IMR-90 (cell line): ENCODE data around the gene C17orf50. TPM values are rescaled to one million over a fixed set of nuclear protein-coding genes. Genes with fewer than 3 reads are reported as not detected.

Experiments
- ATAC-seq: fragments of 200-7000 bp; cut with Tn5 transposase; 2 replicates; pipeline ENCODE4 v1.9.1; 2020; ENCODE audit warnings: low read depth, mild to moderate bottlenecking, moderate library complexity
- BruUV-seq: library from RNA; stranded (reverse); fragments of 400-500 nt; replicated peaks from 2 replicates; lab custom pipeline; 2021; lab: Mats Ljungman, UMichigan
- CTCF ChIA-PET: fragments of 300-600 bp; formaldehyde crosslinking; extraction: SDS; loops from one replicate; lab custom pipeline; 2021; ENCODE audit warnings: antibody characterized with exemption; lab: Yijun Ruan, JAX
- POLR2A ChIA-PET: fragments of 300-600 bp; sonication (Branson Sonifier 250); formaldehyde crosslinking; loops from one replicate; lab custom pipeline; 2022; ENCODE audit warnings: antibody characterized with exemption; ENCODE audit not compliant: unreplicated experiment; lab: Charles Lee
- DNase-seq: peaks from one replicate; pipeline ENCODE4 v3.0.0; 2013
- H2AFZ ChIP-seq: replicated peaks from 2 replicates; pipeline ENCODE3; 2013; ENCODE audit warnings: low read length, mild to moderate bottlenecking; ENCODE audit not compliant: poor library complexity
- H2AK5ac ChIP-seq: 2 replicates; pipeline ENCODE4 v1.6.1; 2013; ENCODE audit warnings: low read depth, low read length, inconsistent platforms
- H2AK9ac ChIP-seq: replicated peaks from 2 replicates; pipeline ENCODE3; 2013; ENCODE audit warnings: mild to moderate bottlenecking, low read depth, low read length, moderate library complexity; ENCODE audit not compliant: poor library complexity
- H2BK120ac ChIP-seq: 2 replicates; pipeline ENCODE4 v1.6.1; 2013; ENCODE audit warnings: low read depth, low read length, inconsistent platforms
- H2BK15ac ChIP-seq: 3 replicates; pipeline ENCODE4 v1.6.1; 2013; ENCODE audit warnings: low read depth, low read length, inconsistent platforms
- H2BK20ac ChIP-seq: 2 replicates; pipeline ENCODE4 v1.6.1; 2013; ENCODE audit warnings: low read depth, mild to moderate bottlenecking, inconsistent platforms, low read length, moderate library complexity
- H2BK5ac ChIP-seq: 2 replicates; pipeline ENCODE4 v1.6.1; 2013; ENCODE audit warnings: mild to moderate bottlenecking, low read depth, low read length, inconsistent platforms; ENCODE audit not compliant: poor library complexity, severe bottlenecking
- H3K14ac ChIP-seq: replicated peaks from 2 replicates; pipeline ENCODE4 v1.6.1; 2013; ENCODE audit warnings: low read depth, low read length, inconsistent platforms
- H3K18ac ChIP-seq: 2 replicates; pipeline ENCODE4 v1.6.1; 2013; ENCODE audit warnings: low read depth, low read length, control low read depth
- H3K23ac ChIP-seq: 2 replicates; pipeline ENCODE4 v1.6.1; 2013; ENCODE audit warnings: low read depth, low read length, inconsistent platforms
- H3K27ac ChIP-seq: 2 replicates; pipeline ENCODE4 v1.5.1; 2013; ENCODE audit warnings: mild to moderate bottlenecking, control low read depth, low read length; ENCODE audit not compliant: insufficient read depth
- H3K27me3 ChIP-seq: 2 replicates; pipeline ENCODE4 v1.6.1; 2013; ENCODE audit warnings: low read length; ENCODE audit not compliant: control insufficient read depth, insufficient read depth
- H3K36me3 ChIP-seq: 2 replicates; pipeline ENCODE4 v1.6.1; 2013; ENCODE audit warnings: low read length, mixed read lengths; ENCODE audit not compliant: control insufficient read depth, insufficient read depth
- H3K4ac ChIP-seq: 2 replicates; pipeline ENCODE4 v1.6.1; 2013; ENCODE audit warnings: low read depth, low read length, inconsistent platforms
- H3K4me1 ChIP-seq: 2 replicates; pipeline ENCODE4 v1.6.1; 2013; ENCODE audit warnings: low read length, mixed read lengths; ENCODE audit not compliant: control insufficient read depth, insufficient read depth
- H3K4me2 ChIP-seq: 2 replicates; pipeline ENCODE4 v1.6.1; 2013; ENCODE audit warnings: low read depth, mild to moderate bottlenecking, control low read depth, low read length, moderate library complexity
- H3K4me3 ChIP-seq: 2 replicates; pipeline ENCODE4 v1.5.1; 2013; ENCODE audit warnings: low read depth, mild to moderate bottlenecking, control low read depth, low read length, moderate library complexity; ENCODE audit not compliant: insufficient read depth
- H3K56ac ChIP-seq: 2 replicates; pipeline ENCODE4 v1.6.1; 2013; ENCODE audit warnings: low read length, inconsistent platforms; ENCODE audit not compliant: insufficient read depth; ENCODE audit errors: extremely low read depth
- H3K79me1 ChIP-seq, 2 experiments: 2 replicates each; pipeline ENCODE4 v1.6.1; 2013; ENCODE audit warnings: low read length in 2 of 2, inconsistent platforms in 1 of 2, low read depth in 1 of 2
- H3K9ac ChIP-seq: 2 replicates; pipeline ENCODE4 v1.6.1; 2013; ENCODE audit warnings: low read depth, low read length, control low read depth
- H3K9me1 ChIP-seq: 2 replicates; pipeline ENCODE4 v1.6.1; 2013; ENCODE audit warnings: low read length, inconsistent platforms; ENCODE audit not compliant: insufficient read depth
- H3K9me3 ChIP-seq: 2 replicates; pipeline ENCODE4 v1.6.1; 2013; ENCODE audit warnings: low read length; ENCODE audit not compliant: control insufficient read depth, insufficient read depth
- H4K20me1 ChIP-seq: 2 replicates; pipeline ENCODE4 v1.6.1; 2013; ENCODE audit warnings: low read length, inconsistent platforms; ENCODE audit not compliant: insufficient read depth
- H4K5ac ChIP-seq: 2 replicates; pipeline ENCODE4 v1.6.1; 2013; ENCODE audit warnings: mild to moderate bottlenecking, low read depth, low read length, control low read depth
- H4K8ac ChIP-seq, 2 experiments: 2 replicates each; pipeline ENCODE4 v1.6.1; 2013; ENCODE audit warnings: low read depth in 2 of 2, low read length in 2 of 2, control low read depth in 1 of 2, inconsistent platforms in 1 of 2
- H4K91ac ChIP-seq: 2 replicates; pipeline ENCODE4 v1.6.1; 2013; ENCODE audit warnings: low read depth, low read length, inconsistent platforms; ENCODE audit not compliant: insufficient read depth
- BHLHE40 ChIP-seq: fragments of 150-350 bp; IDR thresholded peaks from 2 replicates; pipeline ENCODE4 v1.6.1; 2016; ENCODE audit warnings: mild to moderate bottlenecking, low read depth, low read length
- CHD1 ChIP-seq: IDR thresholded peaks from 2 replicates; pipeline ENCODE4 v1.6.1; 2012; ENCODE audit warnings: low read depth, low read length, improper control_type of control experiment
- MAFK ChIP-seq: IDR thresholded peaks from 2 replicates; pipeline ENCODE4 v1.6.1; 2012; ENCODE audit warnings: low read depth, low read length, improper control_type of control experiment
- RFX5 ChIP-seq: IDR thresholded peaks from 2 replicates; pipeline ENCODE4 v1.8.0; 2012; ENCODE audit warnings: low read depth, mild to moderate bottlenecking, low read length, moderate library complexity
- SMC3 ChIP-seq: fragments of 150-350 bp; IDR thresholded peaks from 2 replicates; pipeline ENCODE4 v1.6.1; 2016; ENCODE audit warnings: low read depth, mild to moderate bottlenecking, antibody characterized with exemption, low read length, moderate library complexity
- WGBS, 2 experiments: methylation state at CpG; one replicate each; pipeline versions ENCODE4 v1.1.5 to v1.1.7; 2013; ENCODE audit warnings: missing lambda C conversion rate in 2 of 2; ENCODE audit not compliant: insufficient read length in 1 of 2; ENCODE audit errors: extremely low coverage in 2 of 2; 5-methylcytosine and 5-hydroxymethylcytosine counted together
- dilution Hi-C: fragments of 300-500 bp; cut with HindIII; formaldehyde crosslinking; loops from one replicate; pipeline ENCODE4 v1.14.3; 2018; ENCODE audit warnings: low sequenced_read_pairs; ENCODE audit not compliant: unreplicated experiment
- in situ Hi-C: fragments of 300-500 bp; cut with MboI; formaldehyde crosslinking; loops from 3 replicates; pipeline ENCODE4 v1.14.3; 2019; ENCODE audit warnings: low sequenced_read_pairs, inconsistent platforms, mixed read lengths
- intact Hi-C: fragments of 100-400 bp; cut with micrococcal nuclease; formaldehyde crosslinking; loops from 2 replicates; pipeline ENCODE4 v1.10.0; 2022
- polyA plus RNA-seq, 3 experiments: library from polyadenylated mRNA; depleted of rRNA; stranded (reverse); fragments of >200 nt; gene quantifications; 2 replicates each; pipeline ENCODE4 v1.2.3, GENCODE V29; 2012; ENCODE audit warnings: low replicate concordance in 1 of 3
- total RNA-seq: library from RNA; depleted of rRNA; stranded (reverse); fragments of >200 nt; gene quantifications from 2 replicates; pipeline ENCODE4 v1.2.3, GENCODE V29; 2012

The C17orf50 gene
- total and polyA plus RNA-seq, 2 of the 4 experiments (the other 2 are of a cell fraction) = not detected

- H2AK9ac ChIP-seq = no peak within 1 kb of the TSS
- peak within 1 kb of the TSS; percentile 90 for H2AFZ ChIP-seq
- WGBS, 2 experiments = 3% methylated on average over 14 of the region's 89 CpGs; no CpG with 5 or more reads in 1 of the 2 experiments
- no TSS peak for BruUV-seq
- ChIA-PET POLR2A (no interaction called here), CTCF (interaction anchor here (0.7 to 1.3 kb wide), 3 partner anchors 10 to 31 kb away, joined by 3 to 6 read pairs (median 3); no protein-coding TSS in a partner anchor)
- no peak within 1 kb of the TSS; the same call in 2 of the 3 replicates for H2BK15ac ChIP-seq
- H3K4me3 ChIP-seq = peak within 1 kb of the TSS; percentile 43
- H3K36me3 ChIP-seq = no peaks in the 10 kb centered on the region
- H3K14ac ChIP-seq = peak within 1 kb of the TSS; percentile 81; the same call in 1 of the 2 replicates
- peak; percentile 81 for ATAC-seq
- H4K20me1 ChIP-seq = no peaks in the 10 kb centered on the region
- H3K27me3 ChIP-seq = peaks cover 65% of the 10 kb centered on the region
- H2BK5ac ChIP-seq = no peak within 1 kb of the TSS
- H3K4ac ChIP-seq = peak within 1 kb of the TSS; percentile 52; the same call in 1 of the 2 replicates
- peak within 1 kb of the TSS; percentile 94 for H3K4me2 ChIP-seq
- H3K79me1 ChIP-seq = no peaks in the 10 kb centered on the region
- intact Hi-C loops = no loop called here
- no peak within 1 kb of the TSS for H2BK20ac ChIP-seq
- no peak for TF ChIP-seq BHLHE40
- TF ChIP-seq SMC3 = no peak
- no peak for TF ChIP-seq MAFK
- TF ChIP-seq CHD1 = no peak
- no peak for TF ChIP-seq RFX5
- H3K9ac ChIP-seq = 0 out of 2 replicates have a peak within 1 kb of the TSS, but pooled peaks have one; percentile 22
- dilution Hi-C loops = no loop called here
- no peak within 1 kb of the TSS for H3K56ac ChIP-seq
- in situ Hi-C loops = no loop called here
- H4K8ac ChIP-seq = no peak within 1 kb of the TSS
- no peak for DNase-seq
- peak within 1 kb of the TSS; percentile 87; the same call in 1 of the 2 replicates for H3K23ac ChIP-seq
- H4K5ac ChIP-seq = no peak within 1 kb of the TSS
- no peak within 1 kb of the TSS for H3K27ac ChIP-seq
- H3K4me1 ChIP-seq = no peaks in the 10 kb centered on the region; the same call in 1 of the 2 replicates
- H4K91ac ChIP-seq = no peak within 1 kb of the TSS; the same call in 1 of the 2 replicates
- no peak within 1 kb of the TSS for H3K18ac ChIP-seq
- H3K9me3 ChIP-seq = no peaks in the 10 kb centered on the region
- H2BK120ac ChIP-seq = no peak within 1 kb of the TSS
- 0 out of 2 replicates have a peak within 1 kb of the TSS, but pooled peaks have one; percentile 16 for H2AK5ac ChIP-seq
- H3K9me1 ChIP-seq = no peaks in the 10 kb centered on the region
Measured at GRCh38 chr17:35795007-35795870, 34.6 kb downstream of the C17orf50 start, which contains the start of gene MMP28. TSS of gene MMP28 (minus strand) at chr17:35795641. CDS start at chr17:35795377, 264 bp downstream.
